ENCODE data around the gene RP9.
A peak's percentile ranks its signal among the peaks of the same experiment; 100 is the strongest.

RP9 gene

GRCh38 chr7:33111614-33112013, 2.4 kb upstream of the RP9 start:
- Histone ChIP-seq H3K9me3 (ENCODE audit: severe bottlenecking) (no peaks in the 10 kb centered on the region), H3K27ac (no peak overlapping the region), H3K4me3 (ENCODE audit: low read depth, low read length) (no peak overlapping the region), H3K36me3 (no peaks in the 10 kb centered on the region; the same call in 1 of the 2 replicates), H3K27me3 (ENCODE audit: insufficient read depth, low read depth, severe bottlenecking) (no peaks in the 10 kb centered on the region)
- no peak for TF ChIP-seq CTCF (IDR thresholded peaks at IDR 0.05; ENCODE audit: low read depth, low read length)
- no peak for DNase-seq

DNA sequence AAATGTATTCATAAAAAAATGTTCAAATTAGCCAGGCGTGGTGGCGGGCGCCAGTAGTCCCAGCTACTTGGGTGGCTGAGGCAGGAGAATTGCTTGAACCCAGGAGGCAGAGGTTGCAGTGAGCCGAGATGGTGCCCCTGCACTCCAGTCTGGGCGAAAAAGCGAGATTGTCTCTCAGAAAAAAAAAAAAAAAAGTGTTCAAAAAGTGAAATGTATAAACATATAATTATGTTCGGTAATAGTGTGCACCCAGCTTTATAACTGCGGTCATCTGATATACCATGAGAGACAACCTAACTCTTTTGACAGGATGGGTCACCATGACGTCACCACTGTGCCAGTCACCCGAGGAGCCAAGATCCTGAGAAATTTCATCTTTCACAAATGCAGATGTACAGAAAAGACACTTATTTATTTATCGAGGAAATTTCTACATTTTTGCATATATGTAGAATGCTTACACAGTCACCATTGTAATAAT, 594 bp upstream of the RP9 start:
- Histone ChIP-seq H3K36me3 (peaks cover 4% of the 10 kb centered on the region), H3K27me3 (ENCODE audit: insufficient read depth, low read depth, severe bottlenecking) (no peaks in the 10 kb centered on the region), H3K9me3 (ENCODE audit: severe bottlenecking) (no peaks in the 10 kb centered on the region), H3K4me3 (ENCODE audit: low read depth, low read length) (peak overlapping the region; percentile 77), H3K27ac (no peak overlapping the region; the same call in 1 of the 2 replicates)
- TF ChIP-seq CTCF (IDR thresholded peaks at IDR 0.05; ENCODE audit: low read depth, low read length), result no peak
- DNase-seq, result no peak

- Histone ChIP-seq H3K4me3 (ENCODE audit: low read depth, low read length) (peak overlapping the region; percentile 72), H3K27me3 (ENCODE audit: insufficient read depth, low read depth, severe bottlenecking) (no peaks in the 10 kb centered on the region), H3K9me3 (ENCODE audit: severe bottlenecking) (no peaks in the 10 kb centered on the region), H3K36me3 (peaks cover 9% of the 10 kb centered on the region), H3K27ac (peak overlapping the region; percentile 82)
- peak; percentile 15 for DNase-seq
- no peak for TF ChIP-seq CTCF (IDR thresholded peaks at IDR 0.05; ENCODE audit: low read depth, low read length)
Observed at GRCh38 chr7:33108554-33109004, 625 bp downstream of the RP9 start.

GRCh38 chr7:33107136-33108066, 1.8 kb downstream of the RP9 start:
- peak; percentile 73 for TF ChIP-seq CTCF (IDR thresholded peaks at IDR 0.05; ENCODE audit: low read depth, low read length)
- H3K27ac ChIP-seq, result no peak overlapping the region
- DNase-seq, result peak; percentile 47
- no peaks in the 10 kb centered on the region for H3K9me3 ChIP-seq (ENCODE audit: severe bottlenecking)
- H3K27me3 ChIP-seq (ENCODE audit: insufficient read depth, low read depth, severe bottlenecking), result no peaks in the 10 kb centered on the region
- peaks cover 21% of the 10 kb centered on the region for H3K36me3 ChIP-seq
- no peak overlapping the region for H3K4me3 ChIP-seq (ENCODE audit: low read depth, low read length)

- H3K4me3 ChIP-seq (ENCODE audit: low read depth, low read length), result no peak overlapping the region
- DNase-seq, result no peak
- H3K27me3 ChIP-seq (ENCODE audit: insufficient read depth, low read depth, severe bottlenecking), result no peaks in the 10 kb centered on the region
- no peaks in the 10 kb centered on the region for H3K9me3 ChIP-seq (ENCODE audit: severe bottlenecking)
- peaks cover 64% of the 10 kb centered on the region for H3K36me3 ChIP-seq
- TF ChIP-seq CTCF (IDR thresholded peaks at IDR 0.05; ENCODE audit: low read depth, low read length), result no peak
- no peak overlapping the region for H3K27ac ChIP-seq
Observed at GRCh38 chr7:33101906-33102305, 7.3 kb downstream of the RP9 start.
